GM19240 (cell line): ENCODE results near the gene OMG.
"Not testable (repeated sequence)": the region's sequence is repeated elsewhere in the genome, so short reads cannot be mapped to it uniquely, and the experiment has no call there.

Source experiments
- DNase-seq: peaks from one replicate; pipeline ENCODE4 v3.0.0; 2011; ENCODE audit warnings: low spot score; ENCODE audit not compliant: insufficient read length

Gene OMG

GRCh38 chr17:31308372-31309334 lies 11.6 kb upstream of the OMG start:
- no peak for DNase-seq

GRCh38 chr17:31307640-31308039 lies 10.6 kb upstream of the OMG start:
- no peak for DNase-seq

- no peak for DNase-seq
These were observed 2.6 kb upstream of the OMG start for GRCh38 chr17:31299624-31300023.

- no peak for DNase-seq
These were observed 897 bp downstream of the OMG start for GRCh38 chr17:31296142-31296541.

- no peak for DNase-seq
These were observed 1.6 kb downstream of the OMG start for GRCh38 chr17:31295489-31295871.

GRCh38 chr17:31294820-31295488 lies 2.1 kb downstream of the OMG start:
- no peak for DNase-seq

GRCh38 chr17:31294231-31294630 lies 2.8 kb downstream of the OMG start:
- DNase-seq: no peak

- DNase-seq: no peak
These were observed 3.5 kb downstream of the OMG start for GRCh38 chr17:31293581-31293980.

GRCh38 chr17:31291820-31292219 lies 5.2 kb downstream of the OMG start:
- DNase-seq: no peak

GRCh38 chr17:31289790-31290189 lies 7.2 kb downstream of the OMG start:
- no peak for DNase-seq

- not testable (repeated sequence) for DNase-seq
These were observed 9.1 kb downstream of the OMG start for GRCh38 chr17:31287932-31288331.

GRCh38 chr17:31286587-31286986 lies 10.5 kb downstream of the OMG start:
- DNase-seq: no peak

- DNase-seq: no peak
These were observed 13.2 kb downstream of the OMG start for GRCh38 chr17:31283841-31284240.

GRCh38 chr17:31281061-31281460 lies 16.0 kb downstream of the OMG start:
- DNase-seq: no peak

GRCh38 chr17:31279401-31279800 lies 17.6 kb downstream of the OMG start:
- DNase-seq: no peak

GRCh38 chr17:31275116-31275515 lies 21.9 kb downstream of the OMG start:
- DNase-seq: no peak

GRCh38 chr17:31274252-31274651 lies 22.8 kb downstream of the OMG start:
- no peak for DNase-seq

GRCh38 chr17:31273516-31273915 lies 23.5 kb downstream of the OMG start:
- DNase-seq: no peak

GRCh38 chr17:31272803-31273202 lies 24.2 kb downstream of the OMG start:
- DNase-seq: no peak

GRCh38 chr17:31272236-31272635 lies 24.8 kb downstream of the OMG start:
- no peak for DNase-seq

- no peak for DNase-seq
These were observed 27.5 kb downstream of the OMG start for GRCh38 chr17:31269578-31269983.

GRCh38 chr17:31269036-31269577 lies 27.9 kb downstream of the OMG start:
- DNase-seq: no peak
